GM19463 (cell line): ENCODE measurements around the gene ASIC3.
A peak's percentile ranks its signal among the peaks of the same experiment; 100 is the strongest.

Source experiments
- ATAC-seq: cut with Tn5 transposase; IDR thresholded peaks from one replicate; pipeline ENCODE4 v1.9.1; 2021; ENCODE audit warnings: mild to moderate bottlenecking, moderate library complexity; ENCODE audit not compliant: unreplicated experiment

ASIC3 gene

DNA sequence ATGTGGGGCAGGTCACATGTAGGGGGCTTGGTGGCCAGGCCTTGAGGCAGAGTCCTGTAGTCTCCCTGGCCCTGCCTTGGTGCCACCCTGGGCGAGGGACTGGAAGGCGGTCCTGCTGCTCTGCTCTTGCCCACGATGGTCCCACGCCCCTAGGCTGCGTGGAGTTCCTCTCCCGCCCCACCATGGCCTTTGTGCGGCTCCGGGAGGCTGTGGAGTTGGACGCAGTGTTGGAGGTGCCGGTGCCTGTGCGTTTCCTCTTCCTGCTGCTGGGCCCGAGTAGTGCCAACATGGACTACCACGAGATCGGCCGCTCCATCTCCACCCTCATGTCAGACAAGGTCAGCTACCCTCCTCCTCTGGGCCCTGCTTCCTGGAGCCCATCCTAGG lies 22.2 kb downstream of the ASIC3 start:
- no peak for ATAC-seq

- no peak for ATAC-seq
Measured at GRCh38 chr7:151071032-151071866, 22.9 kb downstream of the ASIC3 start.

DNA sequence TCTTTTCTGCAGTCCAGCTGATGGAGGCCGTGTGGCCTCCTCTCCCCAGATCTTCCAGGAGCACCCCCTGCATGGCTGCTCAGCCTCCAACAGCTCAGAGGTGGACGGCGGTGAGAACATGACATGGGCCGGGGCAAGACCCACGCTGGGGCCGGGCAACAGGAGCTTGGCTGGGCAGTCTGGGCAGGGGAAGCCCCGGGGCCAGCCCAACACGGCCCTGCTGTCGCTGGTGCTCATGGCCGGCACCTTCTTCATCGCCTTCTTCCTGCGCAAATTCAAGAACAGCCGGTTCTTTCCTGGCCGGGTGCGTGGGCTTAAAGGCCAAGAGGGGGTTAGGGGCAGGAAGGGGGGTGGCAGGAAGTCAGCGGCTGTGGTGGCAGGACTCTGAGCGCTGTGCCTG lies 25.7 kb downstream of the ASIC3 start:
- no peak for ATAC-seq

DNA sequence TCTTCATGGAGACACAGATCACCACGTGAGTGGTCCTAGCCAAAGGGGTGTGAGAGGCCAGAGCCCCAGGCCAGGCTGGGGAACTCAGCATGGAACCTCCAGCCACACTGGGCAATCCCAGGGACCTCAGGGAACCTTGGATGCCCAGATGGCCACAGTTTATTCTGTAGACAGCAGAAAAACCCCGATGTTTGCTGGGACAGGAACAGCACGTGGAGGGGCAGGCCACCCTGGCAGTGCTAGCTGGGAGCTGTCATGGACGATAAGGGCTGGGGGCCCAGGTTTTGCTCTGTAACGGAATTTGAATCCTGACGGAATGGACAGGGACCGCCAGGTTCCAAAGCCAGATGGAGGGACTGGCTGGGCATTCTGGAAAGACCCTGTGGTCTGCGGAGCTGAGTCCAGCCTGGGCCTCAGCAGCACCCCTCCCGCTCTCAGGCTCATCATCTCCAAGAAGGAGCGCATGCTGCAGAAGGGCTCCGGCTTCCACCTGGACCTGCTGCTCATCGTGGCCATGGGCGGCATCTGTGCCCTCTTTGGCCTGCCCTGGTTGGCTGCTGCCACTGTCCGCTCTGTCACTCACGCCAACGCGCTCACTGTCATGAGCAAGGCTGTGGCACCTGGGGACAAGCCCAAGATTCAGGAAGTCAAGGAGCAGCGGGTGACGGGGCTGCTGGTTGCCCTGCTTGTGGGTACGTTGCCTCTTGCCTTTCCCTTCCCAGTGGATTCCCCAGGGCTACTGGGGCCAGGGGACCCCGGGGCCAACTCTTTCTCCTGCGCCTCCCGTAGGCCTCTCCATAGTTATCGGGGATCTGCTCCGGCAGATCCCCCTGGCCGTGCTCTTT lies 26.7 kb downstream of the ASIC3 start:
- ATAC-seq: no peak

GRCh38 chr7:151075662-151075971 lies 27.3 kb downstream of the ASIC3 start:
- ATAC-seq: no peak

DNA sequence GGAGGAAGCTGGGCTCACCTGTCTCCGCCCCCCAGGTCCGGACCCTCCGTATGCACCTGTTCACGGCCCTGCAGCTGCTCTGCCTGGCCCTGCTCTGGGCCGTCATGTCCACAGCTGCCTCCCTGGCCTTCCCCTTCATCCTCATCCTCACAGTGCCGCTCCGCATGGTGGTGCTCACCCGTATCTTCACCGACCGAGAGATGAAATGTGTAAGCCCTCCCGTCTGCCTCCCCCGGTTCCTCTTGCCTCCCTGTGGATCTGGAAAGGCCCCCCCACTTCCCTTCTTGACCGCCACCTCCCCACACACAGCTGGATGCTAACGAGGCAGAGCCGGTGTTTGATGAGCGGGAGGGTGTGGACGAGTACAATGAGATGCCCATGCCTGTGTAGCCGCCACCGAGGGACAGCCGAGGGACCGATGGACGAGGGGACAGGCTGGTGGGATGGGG lies 27.7 kb downstream of the ASIC3 start:
- no peak for ATAC-seq

- no peak for ATAC-seq
Measured at GRCh38 chr7:151076863-151077704, 28.8 kb downstream of the ASIC3 start.

DNA sequence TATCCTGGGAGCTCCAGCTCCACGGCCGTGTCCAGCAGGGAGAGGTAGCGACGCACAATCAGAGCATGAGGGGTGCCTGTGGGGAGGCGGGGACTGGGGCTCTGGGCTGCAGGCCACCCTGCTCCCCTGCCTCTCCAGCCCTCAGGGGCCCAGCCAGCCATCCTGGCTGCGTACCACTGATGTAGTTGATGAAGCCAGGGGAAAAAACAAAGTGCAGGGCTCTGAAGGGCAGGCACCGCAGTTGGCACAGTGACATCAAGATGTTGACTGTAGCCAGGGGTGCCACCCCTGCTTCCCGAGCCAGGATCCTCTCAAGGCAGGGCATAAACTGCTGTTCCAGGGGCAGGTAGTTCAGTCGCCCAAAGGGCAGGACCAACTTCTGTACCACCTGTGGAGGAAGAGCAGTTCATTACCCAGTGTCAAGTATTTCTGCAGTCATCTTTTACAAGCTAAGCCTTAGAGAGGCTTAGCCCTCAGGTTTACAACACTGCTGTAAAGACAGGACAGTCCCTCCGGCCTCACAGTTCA lies 29.4 kb downstream of the ASIC3 start:
- ATAC-seq: no peak

- ATAC-seq: no peak
Measured at GRCh38 chr7:151078233-151079040, 30.1 kb downstream of the ASIC3 start.

- no peak for ATAC-seq
Measured at GRCh38 chr7:151079199-151079910, 31.0 kb downstream of the ASIC3 start.

- peak; percentile 2 for ATAC-seq
Measured at GRCh38 chr7:151080067-151080521, 31.8 kb downstream of the ASIC3 start.

GRCh38 chr7:151080522-151081169 lies 32.3 kb downstream of the ASIC3 start, which contains the start of gene FASTK:
FASTK (minus strand) TSS chr7:151080809; CDS start chr7:151080766, 43 bp downstream.
- peak; percentile 78 for ATAC-seq

DNA sequence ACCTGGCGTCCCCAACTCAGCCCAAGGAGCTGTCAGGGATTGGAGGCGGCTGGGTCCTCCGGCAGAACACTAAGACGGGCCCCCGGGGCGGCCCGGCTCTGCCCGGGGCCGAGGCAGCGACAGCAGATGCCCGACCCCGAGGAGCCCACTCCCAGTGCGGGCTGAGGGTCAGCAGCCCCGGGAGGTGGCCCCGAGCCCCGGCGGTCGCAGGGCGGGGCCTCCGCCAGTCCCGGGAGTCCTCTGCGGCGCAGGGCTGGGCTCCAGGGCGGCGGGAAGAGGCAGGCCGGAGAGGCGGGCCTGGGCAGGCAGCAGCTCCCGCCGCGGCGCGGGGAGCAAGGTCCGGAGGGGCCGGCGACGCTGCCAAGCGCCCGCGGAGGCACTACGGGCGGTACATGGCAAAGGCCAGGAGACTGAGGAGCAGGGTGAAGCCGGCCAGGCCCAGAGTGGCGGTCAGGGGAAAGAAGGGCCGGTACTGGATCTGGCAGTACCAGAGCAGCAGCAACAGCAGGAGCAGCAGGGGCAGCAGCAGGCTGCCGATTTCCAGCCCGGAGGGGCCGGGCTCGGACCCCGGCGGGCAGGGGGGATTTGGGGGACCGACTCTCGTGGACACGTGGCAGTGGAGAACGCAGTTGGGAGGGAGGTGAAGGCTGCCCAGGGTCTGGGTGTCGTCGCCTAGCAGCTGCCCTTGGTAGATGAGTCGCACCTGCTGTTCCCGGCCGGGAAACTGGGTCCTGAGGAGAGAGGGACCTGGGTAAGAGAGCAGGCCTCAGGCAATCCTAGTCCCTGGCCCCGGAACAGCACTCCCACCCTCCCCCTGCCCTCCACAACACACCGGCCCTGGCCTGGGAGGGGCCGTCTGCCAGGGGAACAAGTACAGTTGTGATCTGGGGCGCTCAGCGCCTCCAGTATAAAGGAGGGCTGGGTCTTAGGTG lies 33.1 kb downstream of the ASIC3 start:
- ATAC-seq: no peak

DNA sequence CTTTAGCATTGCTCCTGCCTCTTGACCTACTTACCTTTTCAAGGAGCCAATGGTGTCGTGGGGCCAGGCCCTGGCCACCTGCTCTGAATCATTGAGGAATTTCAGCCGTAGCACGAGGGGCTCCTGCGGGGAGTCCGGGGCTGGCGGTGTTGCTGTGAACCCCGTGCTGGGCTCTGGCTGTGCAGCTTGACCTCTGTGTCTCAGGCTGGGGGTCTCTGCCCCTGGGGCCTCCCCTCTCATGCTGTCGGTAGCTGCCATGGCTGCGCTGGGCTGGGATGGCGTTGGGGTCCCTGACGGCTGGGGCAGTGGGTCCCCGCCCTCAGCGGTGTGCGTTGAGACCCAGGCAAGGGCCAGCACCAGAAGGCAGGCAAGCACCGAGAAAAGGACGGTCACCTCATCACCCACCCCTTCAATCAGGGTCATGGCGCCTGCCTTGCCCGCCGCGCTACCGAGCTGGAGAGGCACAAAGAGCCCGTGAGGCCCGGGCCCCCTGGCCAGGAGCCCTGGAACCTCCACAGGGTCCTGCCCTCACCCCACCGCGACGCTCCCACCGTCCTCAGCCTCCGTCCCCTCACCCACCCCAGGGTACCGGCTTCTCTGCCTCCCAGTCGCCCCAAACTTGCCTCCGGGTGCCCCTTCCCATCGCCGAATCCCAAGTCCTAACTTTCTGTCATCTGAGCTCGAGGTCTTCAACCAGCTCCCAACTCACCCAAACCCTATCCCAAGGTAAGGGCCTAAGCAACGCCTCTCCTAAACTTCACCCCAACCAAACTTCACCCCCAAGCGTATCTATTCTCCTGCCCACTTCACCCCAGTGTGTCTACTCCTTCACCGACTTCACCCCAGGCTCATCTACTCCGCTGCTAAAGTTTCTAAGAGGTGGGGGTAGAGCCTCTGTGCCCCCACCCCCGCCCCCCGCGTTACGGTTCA lies 34.1 kb downstream of the ASIC3 start:
- no peak for ATAC-seq

DNA sequence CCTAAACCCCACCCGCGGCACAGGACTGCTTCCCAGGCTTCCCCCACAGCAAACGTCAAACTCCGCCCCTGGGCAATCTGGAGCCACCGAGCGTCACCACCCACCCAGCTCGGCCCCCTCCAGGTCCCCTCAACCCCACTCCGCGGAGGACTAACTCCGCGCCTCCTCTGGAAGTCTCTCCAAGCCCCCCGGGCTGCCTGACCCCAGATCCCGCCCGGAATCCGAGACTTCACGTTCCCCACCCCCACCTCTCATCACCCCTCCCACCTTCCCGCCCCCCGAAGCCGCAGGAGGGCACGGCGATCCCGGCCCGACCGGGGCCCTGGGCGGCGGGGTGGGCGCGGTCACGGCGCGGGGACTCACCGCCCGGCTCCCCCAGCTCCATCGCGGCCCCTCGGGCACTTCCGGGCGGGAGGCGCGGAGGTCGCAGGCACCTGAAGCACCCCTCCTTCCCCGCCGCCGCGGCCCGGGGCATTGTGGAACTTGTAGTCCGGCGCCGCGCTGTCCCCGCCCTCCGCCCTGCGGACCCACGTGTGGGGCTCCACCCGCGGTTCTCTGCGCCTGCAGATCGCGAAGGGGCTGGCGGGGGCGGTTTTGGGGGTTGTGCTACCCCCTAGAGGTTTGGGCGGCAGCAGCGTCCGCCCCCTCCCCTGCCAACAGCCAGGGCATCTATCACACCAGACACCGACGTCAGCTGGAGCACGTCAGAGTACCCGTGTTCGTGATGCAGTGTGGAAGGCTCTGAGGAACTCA lies 34.9 kb downstream of the ASIC3 start, which contains the start of gene TMUB1:
TMUB1 (minus strand) TSS at position 423 of the 753 bp plus-strand sequence. CDS start 930 bp downstream, outside the sequence.
- ATAC-seq: peak; percentile 43

DNA sequence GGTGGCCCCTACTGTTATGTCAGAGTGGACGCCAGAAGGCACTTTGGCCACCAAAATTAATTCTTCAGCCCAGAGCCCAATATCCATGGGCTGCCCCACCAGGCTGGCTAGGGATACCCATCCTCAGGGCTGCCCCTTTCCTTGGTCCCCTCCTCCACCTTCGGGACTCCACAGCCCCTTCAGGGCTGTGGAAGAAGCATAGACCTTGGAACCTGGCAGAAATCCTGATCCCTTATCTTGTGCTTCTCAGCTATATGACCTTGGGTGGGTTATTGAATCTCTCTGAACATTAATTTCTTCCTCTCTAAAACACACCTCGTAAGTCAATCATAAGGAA lies 35.5 kb downstream of the ASIC3 start:
- no peak for ATAC-seq
